Neural cell (in vitro differentiated cells): ENCODE data around the gene ZNF25. TPM values are rescaled to one million over a fixed set of nuclear protein-coding genes. Genes with fewer than 3 reads are reported as not detected.

Experiments
- H2AFZ ChIP-seq: fragments of 200-600, 300-800 bp; sonication (generic), shearing (Covaris generic); 2 replicates; pipeline ENCODE4 v1.6.0; 2014; ENCODE audit warnings: low read depth, mild to moderate bottlenecking, antibody characterized with exemption, low read length, moderate library complexity
- H3F3A ChIP-seq: fragments of 200-600 bp; shearing (Covaris generic); 2 replicates; pipeline ENCODE4 v1.6.1; 2016; ENCODE audit warnings: mild to moderate bottlenecking, moderate library complexity, mixed read lengths, antibody characterized with exemption, low read length; ENCODE audit not compliant: insufficient read depth, poor library complexity, severe bottlenecking
- H3K27ac ChIP-seq: fragments of 200-600, 300-800 bp; sonication (generic), shearing (Covaris generic); 2 replicates; pipeline ENCODE4 v1.5.1; 2014; ENCODE audit warnings: mild to moderate bottlenecking, low read length, moderate library complexity
- H3K27me3 ChIP-seq: fragments of 300-800, 200-600 bp; sonication (generic), shearing (Covaris generic); 2 replicates; pipeline ENCODE4 v1.6.0; 2014; ENCODE audit warnings: mild to moderate bottlenecking, low read depth, low read length, moderate library complexity; ENCODE audit not compliant: insufficient read depth
- H3K36me3 ChIP-seq: fragments of 300-800, 200-600 bp; sonication (generic), shearing (Covaris generic); 2 replicates; pipeline ENCODE4 v1.5.1; 2014; ENCODE audit warnings: mild to moderate bottlenecking, antibody characterized with exemption, low read length, moderate library complexity; ENCODE audit not compliant: insufficient read depth
- H3K4me2 ChIP-seq: fragments of 300-800, 200-600 bp; sonication (generic), shearing (Covaris generic); 2 replicates; pipeline ENCODE4 v1.6.0; 2014; ENCODE audit warnings: mild to moderate bottlenecking, low read length
- H3K4me3 ChIP-seq: fragments of 300-800, 200-600 bp; sonication (generic), shearing (Covaris generic); 2 replicates; pipeline ENCODE4 v1.5.1; 2014; ENCODE audit warnings: mild to moderate bottlenecking, low read length, moderate library complexity
- H3K79me2 ChIP-seq: fragments of 200-600 bp; shearing (Covaris generic); replicated peaks from 2 replicates; pipeline ENCODE4 v1.6.0; 2014; ENCODE audit warnings: mild to moderate bottlenecking, low read length, moderate library complexity; ENCODE audit not compliant: insufficient read depth
- H3K9ac ChIP-seq: fragments of 300-800, 200-600 bp; sonication (generic), shearing (Covaris generic); 2 replicates; pipeline ENCODE4 v1.6.1; 2016; ENCODE audit warnings: mild to moderate bottlenecking, low read length, mixed read lengths
- H3K9me2 ChIP-seq: fragments of 200-600 bp; shearing (Covaris generic); 2 replicates; pipeline ENCODE4 v1.6.1; 2016; ENCODE audit warnings: mild to moderate bottlenecking, low read length, mixed read lengths; ENCODE audit not compliant: insufficient read depth
- H3K9me3 ChIP-seq: fragments of 200-600, 300-800 bp; sonication (generic), shearing (Covaris generic); 2 replicates; pipeline ENCODE4 v1.6.1; 2016; ENCODE audit warnings: mild to moderate bottlenecking, mixed run types, low read length, moderate library complexity, mixed read lengths
- H4K20me1 ChIP-seq: fragments of 200-600 bp; shearing (Covaris generic); 2 replicates; pipeline ENCODE4 v1.6.1; 2016; ENCODE audit warnings: mild to moderate bottlenecking, mixed run types; ENCODE audit not compliant: insufficient read depth
- EP300 ChIP-seq: fragments of 450-650 bp; conservative IDR thresholded peaks from 2 replicates; pipeline ENCODE4 v1.6.1; 2014; ENCODE audit warnings: antibody characterized with exemption, mild to moderate bottlenecking, moderate library complexity; ENCODE audit not compliant: poor library complexity, severe bottlenecking
- EZH2 ChIP-seq: fragments of 200-600, 300-800 bp; shearing (Covaris generic), sonication (generic); IDR thresholded peaks from 2 replicates; pipeline ENCODE4 v1.6.1; 2014; ENCODE audit warnings: antibody characterized with exemption, low read length, borderline replicate concordance, mild to moderate bottlenecking; ENCODE audit not compliant: insufficient read depth, poor library complexity, severe bottlenecking
- MXI1 ChIP-seq: fragments of 450-650 bp; conservative IDR thresholded peaks from 2 replicates; pipeline ENCODE4 v1.6.1; 2014; ENCODE audit warnings: antibody characterized with exemption, mild to moderate bottlenecking; ENCODE audit not compliant: poor library complexity, severe bottlenecking
- POLR2AphosphoS5 ChIP-seq: IDR thresholded peaks from 2 replicates; pipeline ENCODE4 v1.6.1; 2012
- RAD21 ChIP-seq: fragments of 450-650 bp; conservative IDR thresholded peaks from 2 replicates; pipeline ENCODE4 v1.6.1; 2014; ENCODE audit warnings: antibody characterized with exemption, mild to moderate bottlenecking, moderate library complexity
- REST ChIP-seq: IDR thresholded peaks from 2 replicates; pipeline ENCODE4 v1.6.1; 2012; ENCODE audit warnings: borderline replicate concordance
- SMC3 ChIP-seq: fragments of 450-650 bp; conservative IDR thresholded peaks from 2 replicates; pipeline ENCODE4 v1.6.1; 2014; ENCODE audit warnings: antibody characterized with exemption, mild to moderate bottlenecking, moderate library complexity; ENCODE audit not compliant: poor library complexity
- TAF1 ChIP-seq: IDR thresholded peaks from 2 replicates; pipeline ENCODE4 v1.6.1; 2012; ENCODE audit warnings: low read depth
- polyA plus RNA-seq: library from polyadenylated mRNA; depleted of rRNA; stranded (reverse); fragments of >200 nt; gene quantifications from 2 replicates; pipeline ENCODE4 v1.2.3, GENCODE V29; 2014
- TF ChIP-seq, protein P1 (sequence below): fragments of 450-650 bp; IDR thresholded peaks from 2 replicates; pipeline ENCODE4 v1.5.1; 2014; ENCODE audit warnings: antibody characterized with exemption, mild to moderate bottlenecking, moderate library complexity; ENCODE audit not compliant: poor library complexity, severe bottlenecking

The ZNF25 gene
- polyA plus RNA-seq, 1 donor from 2014 or later: 81.6 TPM

DNA sequence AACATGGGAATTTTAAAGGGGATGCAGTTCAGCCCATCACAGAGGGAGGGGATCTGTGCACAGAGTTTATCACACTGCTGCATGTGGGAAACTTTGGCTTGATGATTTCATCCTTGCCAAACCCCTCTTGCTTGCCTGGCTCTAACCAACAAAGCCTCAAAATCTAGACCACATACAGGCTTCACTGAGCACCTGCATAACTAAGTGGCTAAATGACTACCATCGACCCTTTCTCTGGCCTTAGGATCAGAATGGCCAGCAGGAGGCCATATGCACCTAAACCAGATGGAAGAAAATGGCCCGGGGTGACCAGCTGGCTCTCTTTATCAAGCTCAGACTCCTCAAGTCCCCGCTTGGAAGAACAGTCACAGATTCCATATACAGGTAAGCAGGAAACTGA lies 15.6 kb upstream of the ZNF25 start:
- no peaks in the 10 kb centered on the region for H3F3A ChIP-seq
- H3K27ac ChIP-seq: no peak overlapping the region
- no peaks in the 10 kb centered on the region for H3K79me2 ChIP-seq
- TF ChIP-seq REST (no peak), MXI1 (no peak), EP300 (no peak), EZH2 (no peak), SMC3 (no peak)
- TF ChIP-seq, protein P1, sequence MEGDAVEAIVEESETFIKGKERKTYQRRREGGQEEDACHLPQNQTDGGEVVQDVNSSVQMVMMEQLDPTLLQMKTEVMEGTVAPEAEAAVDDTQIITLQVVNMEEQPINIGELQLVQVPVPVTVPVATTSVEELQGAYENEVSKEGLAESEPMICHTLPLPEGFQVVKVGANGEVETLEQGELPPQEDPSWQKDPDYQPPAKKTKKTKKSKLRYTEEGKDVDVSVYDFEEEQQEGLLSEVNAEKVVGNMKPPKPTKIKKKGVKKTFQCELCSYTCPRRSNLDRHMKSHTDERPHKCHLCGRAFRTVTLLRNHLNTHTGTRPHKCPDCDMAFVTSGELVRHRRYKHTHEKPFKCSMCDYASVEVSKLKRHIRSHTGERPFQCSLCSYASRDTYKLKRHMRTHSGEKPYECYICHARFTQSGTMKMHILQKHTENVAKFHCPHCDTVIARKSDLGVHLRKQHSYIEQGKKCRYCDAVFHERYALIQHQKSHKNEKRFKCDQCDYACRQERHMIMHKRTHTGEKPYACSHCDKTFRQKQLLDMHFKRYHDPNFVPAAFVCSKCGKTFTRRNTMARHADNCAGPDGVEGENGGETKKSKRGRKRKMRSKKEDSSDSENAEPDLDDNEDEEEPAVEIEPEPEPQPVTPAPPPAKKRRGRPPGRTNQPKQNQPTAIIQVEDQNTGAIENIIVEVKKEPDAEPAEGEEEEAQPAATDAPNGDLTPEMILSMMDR: no peak
- no peak overlapping the region for H3K4me2 ChIP-seq
- no peak overlapping the region for H2AFZ ChIP-seq
- H3K27me3 ChIP-seq: no peaks in the 10 kb centered on the region
- no peaks in the 10 kb centered on the region for H3K9me2 ChIP-seq
- no peaks in the 10 kb centered on the region for H3K9me3 ChIP-seq
- H4K20me1 ChIP-seq: no peaks in the 10 kb centered on the region
- H3K4me3 ChIP-seq: no peak overlapping the region
- H3K9ac ChIP-seq: no peak overlapping the region
- H3K36me3 ChIP-seq: no peaks in the 10 kb centered on the region

- no peaks in the 10 kb centered on the region for H3K36me3 ChIP-seq
- no peaks in the 10 kb centered on the region for H3K9me3 ChIP-seq
- H3K9ac ChIP-seq: no peak overlapping the region
- H3K79me2 ChIP-seq: no peaks in the 10 kb centered on the region
- no peak overlapping the region for H3K4me2 ChIP-seq
- H3K4me3 ChIP-seq: no peak overlapping the region
- no peaks in the 10 kb centered on the region for H3K27me3 ChIP-seq
- no peak overlapping the region for H3K27ac ChIP-seq
- no peak overlapping the region for H2AFZ ChIP-seq
- H3K9me2 ChIP-seq: no peaks in the 10 kb centered on the region
- TF ChIP-seq, protein P1: no peak
- TF ChIP-seq REST (no peak), RAD21 (no peak), EZH2 (no peak), POLR2AphosphoS5 (no peak), TAF1 (no peak), SMC3 (no peak), EP300 (no peak), MXI1 (no peak)
- H3F3A ChIP-seq: no peaks in the 10 kb centered on the region
- H4K20me1 ChIP-seq: no peaks in the 10 kb centered on the region
Observed at GRCh38 chr10:37991655-37992054, 15.2 kb upstream of the ZNF25 start.
